Kidney tubule cell (primary cell): Measurements from ENCODE around the gene MINDY1.

Source experiments
- DNase-seq: peaks from one replicate; pipeline ENCODE4 v3.0.0-alpha.2; 2018; ENCODE audit warnings: low spot score

MINDY1 gene

GRCh38 chr1:150965605-150966004, 41.1 kb downstream of the MINDY1 start:
- DNase-seq = no peak

GRCh38 chr1:150964164-150964489, 42.6 kb downstream of the MINDY1 start:
- no peak for DNase-seq

- DNase-seq = no peak
These were observed 43.2 kb downstream of the MINDY1 start for GRCh38 chr1:150963321-150964163.

- DNase-seq = no peak
These were observed 44.9 kb downstream of the MINDY1 start for GRCh38 chr1:150961756-150962155.

- no peak for DNase-seq
These were observed 46.1 kb downstream of the MINDY1 start for GRCh38 chr1:150960646-150961045.

GRCh38 chr1:150957666-150958065, 49.0 kb downstream of the MINDY1 start:
- no peak for DNase-seq

GRCh38 chr1:150955280-150955679, 51.4 kb downstream of the MINDY1 start:
- no peak for DNase-seq

- DNase-seq = no peak
These were observed 52.0 kb downstream of the MINDY1 start for GRCh38 chr1:150954708-150955107.
